ENCODE results near the gene UBTD1.

DNA sequence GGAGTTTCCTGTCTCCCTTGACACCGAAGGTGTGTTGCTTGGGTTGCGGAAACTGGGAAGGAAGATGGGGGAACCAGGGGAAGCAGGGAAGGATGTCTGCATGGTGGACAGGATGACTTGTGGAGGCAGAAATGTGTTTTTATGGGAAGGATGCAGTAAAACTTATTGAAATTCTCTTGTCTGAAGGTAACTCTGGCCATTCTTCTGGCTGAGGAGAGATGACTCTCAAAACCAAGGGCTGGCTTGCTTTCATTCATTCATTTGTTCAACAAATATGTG lies 1.5 kb downstream of the UBTD1 start:
- TF ChIP-seq, protein P1, sequence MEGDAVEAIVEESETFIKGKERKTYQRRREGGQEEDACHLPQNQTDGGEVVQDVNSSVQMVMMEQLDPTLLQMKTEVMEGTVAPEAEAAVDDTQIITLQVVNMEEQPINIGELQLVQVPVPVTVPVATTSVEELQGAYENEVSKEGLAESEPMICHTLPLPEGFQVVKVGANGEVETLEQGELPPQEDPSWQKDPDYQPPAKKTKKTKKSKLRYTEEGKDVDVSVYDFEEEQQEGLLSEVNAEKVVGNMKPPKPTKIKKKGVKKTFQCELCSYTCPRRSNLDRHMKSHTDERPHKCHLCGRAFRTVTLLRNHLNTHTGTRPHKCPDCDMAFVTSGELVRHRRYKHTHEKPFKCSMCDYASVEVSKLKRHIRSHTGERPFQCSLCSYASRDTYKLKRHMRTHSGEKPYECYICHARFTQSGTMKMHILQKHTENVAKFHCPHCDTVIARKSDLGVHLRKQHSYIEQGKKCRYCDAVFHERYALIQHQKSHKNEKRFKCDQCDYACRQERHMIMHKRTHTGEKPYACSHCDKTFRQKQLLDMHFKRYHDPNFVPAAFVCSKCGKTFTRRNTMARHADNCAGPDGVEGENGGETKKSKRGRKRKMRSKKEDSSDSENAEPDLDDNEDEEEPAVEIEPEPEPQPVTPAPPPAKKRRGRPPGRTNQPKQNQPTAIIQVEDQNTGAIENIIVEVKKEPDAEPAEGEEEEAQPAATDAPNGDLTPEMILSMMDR (IDR thresholded peaks at IDR 0.05): no peak
- TF ChIP-seq POLR2AphosphoS5 (IDR thresholded peaks at IDR 0.05): no peak
